ENCODE results near the gene EIF2D. TPM values are rescaled to one million over a fixed set of nuclear protein-coding genes. Genes with fewer than 3 reads are reported as not detected.

The EIF2D gene
- total RNA-seq, 4 donors from 2014 or later: 19.1 to 106 (median 54.2) TPM

DNA sequence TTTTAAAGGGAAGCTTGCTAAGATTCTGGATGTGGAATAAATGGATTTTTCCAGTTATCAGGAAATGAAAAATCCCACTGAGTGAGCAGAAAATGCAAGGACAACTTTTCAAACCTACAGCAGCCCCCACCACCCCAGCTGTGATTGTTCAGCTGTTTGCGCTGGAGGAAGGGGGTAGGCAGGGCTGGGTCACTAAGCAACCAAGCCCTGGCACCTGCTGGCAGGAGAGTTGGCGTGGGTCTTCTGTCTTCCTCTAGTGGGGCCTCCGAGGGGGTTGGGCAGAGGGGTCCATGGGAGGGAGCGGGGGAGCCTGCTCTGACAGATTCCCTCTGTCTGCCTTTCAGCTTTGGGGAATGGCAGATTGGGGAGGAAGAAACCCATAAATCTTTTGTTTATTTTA, 45.3 kb downstream of the EIF2D start:
- DNase-seq: no peak
- intact Hi-C loops (cut with DNase I; ENCODE audit: low total_unique reads): no loop called here
- TF ChIP-seq POLR2A (IDR thresholded peaks at IDR 0.05) (no peak), CTCF (IDR thresholded peaks at IDR 0.05) (no peak)
- no peaks in the 10 kb centered on the region for H3K9me3 ChIP-seq
- H3K27me3 ChIP-seq: no peaks in the 10 kb centered on the region
- no peak overlapping the region for H3K27ac ChIP-seq
- no peaks in the 10 kb centered on the region for H3K36me3 ChIP-seq
- H3K4me1 ChIP-seq: no peaks in the 10 kb centered on the region
- H3K4me3 ChIP-seq: no peak overlapping the region

DNA sequence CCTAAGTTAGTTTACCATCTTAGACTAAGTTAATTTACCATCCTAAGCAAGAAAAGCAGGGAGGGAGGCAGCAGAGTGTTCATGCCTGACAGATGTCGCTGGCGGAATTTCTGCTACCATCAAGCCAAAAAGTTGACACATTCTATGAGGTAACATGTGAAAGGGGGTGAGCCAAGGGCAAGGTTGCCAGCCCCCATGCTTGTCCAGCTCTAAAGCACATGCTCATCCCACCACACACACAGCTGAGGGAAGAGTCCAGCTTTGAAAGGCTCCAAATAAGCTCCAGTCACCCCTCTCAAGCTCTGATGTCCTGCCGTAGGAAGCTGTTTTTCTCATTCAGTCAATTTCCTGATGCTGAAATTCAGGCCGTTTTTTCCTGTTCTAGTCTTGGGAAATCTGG, 46.3 kb downstream of the EIF2D start:
- Histone ChIP-seq H3K4me1 (no peaks in the 10 kb centered on the region), H3K27me3 (no peaks in the 10 kb centered on the region), H3K4me3 (no peak overlapping the region), H3K27ac (no peak overlapping the region), H3K9me3 (no peaks in the 10 kb centered on the region), H3K36me3 (no peaks in the 10 kb centered on the region)
- intact Hi-C loops (cut with DNase I; ENCODE audit: low total_unique reads): no loop called here
- no peak for DNase-seq
- TF ChIP-seq POLR2A (IDR thresholded peaks at IDR 0.05): no peak
- no peak for TF ChIP-seq CTCF (IDR thresholded peaks at IDR 0.05)

DNA sequence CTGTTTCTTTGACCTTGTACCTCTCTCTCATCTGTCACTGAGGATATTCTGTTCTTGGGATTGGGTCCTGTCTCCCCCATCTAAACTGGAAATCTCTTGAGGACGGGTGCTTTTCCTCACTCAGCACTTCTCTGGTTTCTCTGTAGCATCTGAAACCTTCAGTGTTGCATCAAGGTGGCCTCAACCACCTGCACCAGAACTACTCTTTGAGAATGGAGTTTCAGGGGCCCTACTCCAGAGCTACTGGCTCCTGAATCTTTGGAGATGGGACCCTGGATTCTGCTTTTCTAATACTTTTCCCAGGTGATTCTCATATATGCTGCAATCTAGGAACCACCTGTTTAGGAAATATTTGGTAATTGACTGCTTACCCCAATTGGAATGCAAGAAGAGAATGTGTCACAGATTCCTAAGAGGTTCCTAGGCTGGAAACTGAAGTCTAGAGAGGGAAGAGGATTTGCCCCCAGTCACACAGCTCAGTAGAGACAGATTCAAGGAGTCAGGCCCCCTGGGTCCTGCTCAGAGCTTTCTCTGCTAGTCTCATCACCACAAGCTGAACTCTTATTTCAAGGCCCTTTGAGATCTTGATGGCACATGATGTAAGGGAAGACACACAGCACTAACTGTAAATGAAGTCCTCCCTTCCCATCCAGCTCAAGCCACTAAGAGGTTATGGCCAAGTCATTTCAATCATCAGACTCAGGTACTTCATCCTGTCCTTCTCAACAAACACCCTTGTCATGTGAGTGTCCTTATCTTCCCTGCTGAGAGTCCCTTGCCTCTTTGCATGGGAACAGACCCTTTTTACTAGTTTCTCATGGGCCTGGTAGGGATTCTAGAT, 48.7 kb downstream of the EIF2D start:
- intact Hi-C loops (cut with DNase I; ENCODE audit: low total_unique reads): no loop called here

GRCh38 chr1:206560007-206560716, 52.1 kb downstream of the EIF2D start:
- Histone ChIP-seq H3K4me3 (no peak overlapping the region), H3K9me3 (no peaks in the 10 kb centered on the region), H3K27ac (no peak overlapping the region), H3K36me3 (no peaks in the 10 kb centered on the region), H3K4me1 (peaks cover 0 to 6% of the 10 kb centered on the region in 2 donors), H3K27me3 (no peaks in the 10 kb centered on the region)
- DNase-seq: no peak
- intact Hi-C loops (cut with DNase I; ENCODE audit: low total_unique reads): no loop called here
- TF ChIP-seq CTCF (IDR thresholded peaks at IDR 0.05): no peak
- TF ChIP-seq POLR2A (IDR thresholded peaks at IDR 0.05): no peak

More for the DNA sequence above, 48.7 kb downstream of the EIF2D start:
- TF ChIP-seq CTCF (IDR thresholded peaks at IDR 0.05): no peak
- TF ChIP-seq POLR2A (IDR thresholded peaks at IDR 0.05): no peak
- no peaks in the 10 kb centered on the region for H3K36me3 ChIP-seq
- H3K4me3 ChIP-seq: no peak overlapping the region
- H3K4me1 ChIP-seq: no peaks in the 10 kb centered on the region
- H3K9me3 ChIP-seq: no peaks in the 10 kb centered on the region
- H3K27ac ChIP-seq: no peak overlapping the region
- no peak for DNase-seq
- H3K27me3 ChIP-seq: no peaks in the 10 kb centered on the region

GRCh38 chr1:206559672-206559995, 52.6 kb downstream of the EIF2D start:
- Histone ChIP-seq H3K36me3 (no peaks in the 10 kb centered on the region), H3K4me1 (peaks cover 0 to 6% of the 10 kb centered on the region in 2 donors)

More at GRCh38 chr1:206559672-206559995, 52.6 kb downstream of the EIF2D start:
- Histone ChIP-seq H3K4me3 (no peak overlapping the region), H3K9me3 (no peaks in the 10 kb centered on the region), H3K27me3 (no peaks in the 10 kb centered on the region), H3K27ac (no peak overlapping the region)
- TF ChIP-seq POLR2A (IDR thresholded peaks at IDR 0.05): no peak
- no peak for TF ChIP-seq CTCF (IDR thresholded peaks at IDR 0.05)
- intact Hi-C loops (cut with DNase I; ENCODE audit: low total_unique reads): no loop called here
- no peak for DNase-seq
